Kidney (tissue), 14 donors: ENCODE results near the gene TBK1. TPM values are rescaled to one million over a fixed set of nuclear protein-coding genes. Genes with fewer than 3 reads are reported as not detected.

ENCODE experiments used
- DNase-seq, 5 donors: peaks; one replicate each; pipeline ENCODE4 v3.0.0-alpha.2; 2013 to 2020
- FAIRE-seq: peaks from 2 replicates; lab custom pipeline; 2012; peaks lifted over from hg19 to GRCh38; lab: Jason Lieb, UNC
- H3K27ac ChIP-seq, 2 donors: one replicate each; pipeline ENCODE4 v1.7.0; 2013; ENCODE audit warnings: low read depth in 2 of 2, low read length in 2 of 2, inconsistent platforms in 1 of 2
- H3K27me3 ChIP-seq: one replicate; pipeline ENCODE4 v1.7.1; 2013; ENCODE audit warnings: low read length, inconsistent platforms; ENCODE audit not compliant: control insufficient read depth, insufficient read depth
- H3K36me3 ChIP-seq, 3 donors: one replicate each; pipeline versions ENCODE4 v1.7.0 to v1.7.1; 2013; ENCODE audit warnings: low read length in 3 of 3, control low read depth in 1 of 3, inconsistent platforms in 1 of 3; ENCODE audit not compliant: insufficient read depth in 3 of 3, control insufficient read depth in 2 of 3
- H3K4me1 ChIP-seq, 3 donors: one replicate each; pipeline versions ENCODE4 v1.7.0 to v1.7.1; 2013; ENCODE audit warnings: low read length in 3 of 3, inconsistent platforms in 1 of 3, low read depth in 1 of 3; ENCODE audit not compliant: control insufficient read depth in 2 of 3, insufficient read depth in 2 of 3
- H3K4me3 ChIP-seq, 3 donors: one replicate each; pipeline versions ENCODE4 v1.7.0 to v1.8.1; 2013; ENCODE audit warnings: low read length in 3 of 3, control low read depth in 1 of 3, inconsistent platforms in 1 of 3
- H3K9ac ChIP-seq, 3 donors: one replicate each; pipeline versions ENCODE4 v1.7.0 to v1.7.1; 2013; ENCODE audit warnings: low read length in 3 of 3, control low read depth in 1 of 3, inconsistent platforms in 1 of 3
- H3K9me3 ChIP-seq, 3 donors: one replicate each; pipeline versions ENCODE4 v1.7.0 to v1.7.1; 2013; ENCODE audit warnings: low read length in 3 of 3, control low read depth in 1 of 3, inconsistent platforms in 1 of 3; ENCODE audit not compliant: control insufficient read depth in 2 of 3, insufficient read depth in 1 of 3
- intact Hi-C: fragments of 100-400 bp; cut with DNase I; formaldehyde crosslinking; loops from one replicate; pipeline ENCODE4 v1.11.1; 2022
- polyA plus RNA-seq: library from polyadenylated mRNA; stranded (reverse); fragments of 350-450 nt; fragmentation: Illumina TruSeq; extraction: RNeasy Lipid Tissue Mini Kit (QIAGEN cat#74804); gene quantifications from one replicate; pipeline ENCODE4 v1.2.3, GENCODE V29; 2014; ENCODE audit warnings: low read depth, low replicate concordance; ENCODE audit not compliant: insufficient read depth
- total RNA-seq: library from RNA; stranded (reverse); fragmentation: NEBNext Ultra II Directional; extraction: Animal tissue kit (Norgen Biotek cat#: 25700); gene quantifications from one replicate; pipeline ENCODE4 v1.2.1, GENCODE V29; 2021
- TF ChIP-seq, protein P1 (sequence below): IDR thresholded peaks from 3 replicates; pipeline ENCODE4 v1.5.1; 2012; ENCODE audit warnings: mild to moderate bottlenecking, moderate library complexity, borderline replicate concordance; ENCODE audit not compliant: insufficient read depth; ENCODE audit errors: extremely low read depth
- donor health status: control.
- donor health status: control.
- donor health status: control.
- donor health status: control.
- donor health status: control.
- donor health status: DM: yes; HTN: yes; CAD: no.
- donor health status: Normal renal cell carcinoma (clear cell type).

TBK1 gene
- total and polyA plus RNA-seq, 2 donors from 2014 or later, result 9.7 to 21.7 TPM

DNA sequence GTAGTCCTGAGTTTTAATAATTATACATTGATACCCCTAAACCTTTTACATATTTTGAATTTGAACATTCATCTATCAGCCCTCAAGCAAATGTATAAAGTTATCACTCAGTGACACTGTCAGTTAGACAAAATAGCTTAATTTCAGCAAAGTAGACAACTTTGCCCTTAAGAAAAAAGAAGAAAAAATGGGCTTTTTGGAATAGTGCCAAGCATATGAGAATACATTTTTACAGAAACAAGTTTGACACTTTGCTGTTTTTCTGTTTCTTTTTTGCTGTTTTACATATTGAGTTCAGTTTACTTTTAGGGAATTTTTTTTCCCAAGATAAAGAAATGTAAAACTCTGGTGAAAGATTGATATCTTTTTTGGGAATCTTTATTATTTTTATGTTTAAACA lies 14.3 kb downstream of the TBK1 start:
- FAIRE-seq (no peak), DNase-seq (no peak)
- intact Hi-C loops, result no loop called here
- no peak overlapping the region for H3K9ac ChIP-seq
- H3K27ac ChIP-seq, result no peak overlapping the region
- TF ChIP-seq, protein P1, sequence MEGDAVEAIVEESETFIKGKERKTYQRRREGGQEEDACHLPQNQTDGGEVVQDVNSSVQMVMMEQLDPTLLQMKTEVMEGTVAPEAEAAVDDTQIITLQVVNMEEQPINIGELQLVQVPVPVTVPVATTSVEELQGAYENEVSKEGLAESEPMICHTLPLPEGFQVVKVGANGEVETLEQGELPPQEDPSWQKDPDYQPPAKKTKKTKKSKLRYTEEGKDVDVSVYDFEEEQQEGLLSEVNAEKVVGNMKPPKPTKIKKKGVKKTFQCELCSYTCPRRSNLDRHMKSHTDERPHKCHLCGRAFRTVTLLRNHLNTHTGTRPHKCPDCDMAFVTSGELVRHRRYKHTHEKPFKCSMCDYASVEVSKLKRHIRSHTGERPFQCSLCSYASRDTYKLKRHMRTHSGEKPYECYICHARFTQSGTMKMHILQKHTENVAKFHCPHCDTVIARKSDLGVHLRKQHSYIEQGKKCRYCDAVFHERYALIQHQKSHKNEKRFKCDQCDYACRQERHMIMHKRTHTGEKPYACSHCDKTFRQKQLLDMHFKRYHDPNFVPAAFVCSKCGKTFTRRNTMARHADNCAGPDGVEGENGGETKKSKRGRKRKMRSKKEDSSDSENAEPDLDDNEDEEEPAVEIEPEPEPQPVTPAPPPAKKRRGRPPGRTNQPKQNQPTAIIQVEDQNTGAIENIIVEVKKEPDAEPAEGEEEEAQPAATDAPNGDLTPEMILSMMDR, result no peak
- H3K4me3 ChIP-seq, result no peak overlapping the region
- H3K4me1 ChIP-seq, result peaks cover 0 to 7% (median 2%) of the 10 kb centered on the region in 3 donors
- peaks cover 6 to 36% (median 22%) of the 10 kb centered on the region in 3 donors for H3K36me3 ChIP-seq
- H3K27me3 ChIP-seq, result no peaks in the 10 kb centered on the region
- H3K9me3 ChIP-seq, result no peaks in the 10 kb centered on the region

DNA sequence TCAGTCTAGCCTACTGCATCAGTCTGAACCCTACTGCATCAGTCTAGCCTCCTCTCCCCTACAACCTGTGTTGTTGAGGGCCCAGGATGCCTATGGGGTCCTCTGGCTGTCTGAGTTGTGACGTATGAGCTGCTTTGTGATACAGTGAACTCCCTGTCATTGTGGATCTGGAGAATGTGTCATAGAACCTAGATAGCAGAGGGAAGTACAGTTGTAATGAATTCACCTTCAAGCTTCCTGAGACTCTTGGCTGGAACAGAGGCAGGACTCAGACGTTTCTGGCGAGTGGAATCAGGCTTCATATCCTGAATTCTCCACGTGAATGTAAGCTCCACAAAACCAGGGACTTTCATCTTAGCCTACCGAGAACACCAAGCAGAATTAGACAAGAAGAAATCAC lies 17.0 kb downstream of the TBK1 start:
- H3K4me1 ChIP-seq, result no peaks in the 10 kb centered on the region
- intact Hi-C loops, result no loop called here
- H3K27ac ChIP-seq, result no peak overlapping the region
- H3K36me3 ChIP-seq, result peaks cover 6 to 42% (median 26%) of the 10 kb centered on the region in 3 donors
- FAIRE-seq, result no peak
- no peak overlapping the region for H3K4me3 ChIP-seq
- H3K9ac ChIP-seq, result no peak overlapping the region
- no peaks in the 10 kb centered on the region for H3K9me3 ChIP-seq
- no peak for DNase-seq
- TF ChIP-seq, protein P1, result no peak
- no peaks in the 10 kb centered on the region for H3K27me3 ChIP-seq

DNA sequence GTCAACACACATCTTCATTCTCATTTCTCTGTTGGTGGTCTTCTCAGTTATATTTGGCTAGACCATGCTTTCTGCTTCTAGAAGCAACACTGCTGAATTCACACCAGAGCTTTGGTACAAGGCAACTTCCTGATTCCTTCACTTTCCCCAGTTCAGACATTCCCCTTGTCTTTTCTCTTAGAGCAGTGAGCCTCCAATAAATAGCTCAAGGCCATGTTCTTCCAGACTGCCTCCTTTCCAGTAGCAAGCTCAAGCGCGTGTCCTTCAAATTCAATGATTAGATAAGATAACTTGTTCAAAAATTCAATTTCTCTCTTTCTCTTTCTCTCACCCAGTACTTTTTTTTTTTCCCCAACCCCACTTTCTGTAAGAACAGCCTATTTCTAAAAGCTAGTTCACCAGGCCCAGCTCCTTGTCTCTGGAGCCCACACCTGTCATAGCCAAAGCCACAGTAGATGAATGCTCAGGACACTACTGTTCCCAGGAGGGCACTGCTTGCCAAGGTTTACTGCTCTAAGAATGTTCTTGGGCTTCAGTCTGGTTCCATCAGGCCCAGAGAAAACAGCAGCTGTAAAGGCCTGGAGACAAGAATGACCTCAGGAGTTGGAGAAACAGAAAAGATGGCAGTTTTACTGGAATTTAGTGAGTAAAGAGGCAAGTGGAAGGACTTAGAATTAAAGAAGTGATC lies 17.7 kb downstream of the TBK1 start:
- Histone ChIP-seq H3K4me3 (no peak overlapping the region), H3K36me3 (peaks cover 6 to 40% (median 28%) of the 10 kb centered on the region in 3 donors), H3K9ac (no peak overlapping the region), H3K4me1 (no peaks in the 10 kb centered on the region), H3K9me3 (no peaks in the 10 kb centered on the region), H3K27me3 (no peaks in the 10 kb centered on the region), H3K27ac (no peak overlapping the region)
- DNase-seq (no peak), FAIRE-seq (no peak)
- intact Hi-C loops, result no loop called here
- TF ChIP-seq, protein P1, result no peak
